ENCODE measurements around the gene SEMA6B. TPM values are rescaled to one million over a fixed set of nuclear protein-coding genes. Genes with fewer than 3 reads are reported as not detected.

SEMA6B gene
- total RNA-seq, 1 donor from 2014 or later: 25.3 TPM

GRCh38 chr19:4508698-4509097 lies 50.8 kb downstream of the SEMA6B start:
- Mint-ChIP-seq H3K36me3 (ENCODE audit: low read depth) (peaks cover 3% of the 10 kb centered on the region), H3K27ac (ENCODE audit: unreplicated experiment) (no peak overlapping the region), H3K4me3 (no peak overlapping the region), H3K27me3 (ENCODE audit: low read depth) (no peaks in the 10 kb centered on the region), H3K9me3 (no peaks in the 10 kb centered on the region), H3K4me1 (no peaks in the 10 kb centered on the region)
- no peak for TF ChIP-seq CTCF (conservative IDR thresholded peaks at IDR 0.05)
- DNase-seq (ENCODE audit: low read depth, low spot score): no peak

GRCh38 chr19:4507804-4508203 lies 51.7 kb downstream of the SEMA6B start:
- TF ChIP-seq CTCF (conservative IDR thresholded peaks at IDR 0.05): no peak
- no peaks in the 10 kb centered on the region for H3K27me3 Mint-ChIP-seq (ENCODE audit: low read depth)
- no peak for DNase-seq (ENCODE audit: low read depth, low spot score)
- no peaks in the 10 kb centered on the region for H3K9me3 Mint-ChIP-seq
- no peak overlapping the region for H3K4me3 Mint-ChIP-seq
- peaks cover 3% of the 10 kb centered on the region for H3K36me3 Mint-ChIP-seq (ENCODE audit: low read depth)
- no peak overlapping the region for H3K27ac Mint-ChIP-seq (ENCODE audit: unreplicated experiment)
- no peaks in the 10 kb centered on the region for H3K4me1 Mint-ChIP-seq

- H3K4me3 Mint-ChIP-seq: no peak overlapping the region
- no peak for DNase-seq (ENCODE audit: low read depth, low spot score)
- H3K36me3 Mint-ChIP-seq (ENCODE audit: low read depth): peaks cover 3% of the 10 kb centered on the region
- TF ChIP-seq CTCF (conservative IDR thresholded peaks at IDR 0.05): no peak
- H3K9me3 Mint-ChIP-seq: no peaks in the 10 kb centered on the region
- no peaks in the 10 kb centered on the region for H3K27me3 Mint-ChIP-seq (ENCODE audit: low read depth)
- no peak overlapping the region for H3K27ac Mint-ChIP-seq (ENCODE audit: unreplicated experiment)
- no peaks in the 10 kb centered on the region for H3K4me1 Mint-ChIP-seq
Measured at GRCh38 chr19:4507150-4507452, 52.4 kb downstream of the SEMA6B start.

GRCh38 chr19:4506449-4507149 lies 52.9 kb downstream of the SEMA6B start:
- DNase-seq (ENCODE audit: low read depth, low spot score): no peak
- no peaks in the 10 kb centered on the region for H3K4me1 Mint-ChIP-seq
- no peaks in the 10 kb centered on the region for H3K9me3 Mint-ChIP-seq
- no peak overlapping the region for H3K27ac Mint-ChIP-seq (ENCODE audit: unreplicated experiment)
- no peak for TF ChIP-seq CTCF (conservative IDR thresholded peaks at IDR 0.05)
- H3K36me3 Mint-ChIP-seq (ENCODE audit: low read depth): peaks cover 3% of the 10 kb centered on the region
- H3K4me3 Mint-ChIP-seq: no peak overlapping the region
- no peaks in the 10 kb centered on the region for H3K27me3 Mint-ChIP-seq (ENCODE audit: low read depth)

- no peaks in the 10 kb centered on the region for H3K9me3 Mint-ChIP-seq
- H3K27me3 Mint-ChIP-seq (ENCODE audit: low read depth): no peaks in the 10 kb centered on the region
- no peak for DNase-seq (ENCODE audit: low read depth, low spot score)
- TF ChIP-seq CTCF (conservative IDR thresholded peaks at IDR 0.05): no peak
- H3K4me1 Mint-ChIP-seq: no peaks in the 10 kb centered on the region
- no peak overlapping the region for H3K27ac Mint-ChIP-seq (ENCODE audit: unreplicated experiment)
- H3K36me3 Mint-ChIP-seq (ENCODE audit: low read depth): peaks cover 3% of the 10 kb centered on the region
- H3K4me3 Mint-ChIP-seq: no peak overlapping the region
Measured at GRCh38 chr19:4505570-4506448, 53.7 kb downstream of the SEMA6B start.
